Omental fat pad (tissue), 4 donors: ENCODE data around the gene CAMSAP3. TPM values are rescaled to one million over a fixed set of nuclear protein-coding genes. Genes with fewer than 3 reads are reported as not detected.
"Not testable (repeated sequence)": the region's sequence is repeated elsewhere in the genome, so short reads cannot be mapped to it uniquely, and the experiment has no call there.

Experiments used
- ATAC-seq: fragments of 150-250 bp; one replicate; pipeline ENCODE4 v1.9.1; 2016; ENCODE audit warnings: mild to moderate bottlenecking, moderate library complexity; ENCODE audit not compliant: low FRiP score
- DNase-seq: peaks from one replicate; pipeline ENCODE4 v3.0.0-alpha.2; 2019; ENCODE audit warnings: low spot score
- CTCF ChIP-seq, 3 donors: fragments of 450-650 bp; IDR thresholded peaks; one replicate each; pipeline ENCODE4 v1.5.1; 2016 to 2017; ENCODE audit warnings: antibody characterized with exemption in 3 of 3, mild to moderate bottlenecking in 3 of 3, moderate library complexity in 2 of 3
- total RNA-seq, 4 donors: library from RNA; depleted of rRNA; stranded (reverse); fragments of >200 nt; gene quantifications; one replicate each; pipeline ENCODE4 v1.1.0, GENCODE V29; 2016

Gene CAMSAP3
- total RNA-seq, 4 donors from 2014 or later = 0.36 to 1.0 (median 0.69) TPM; not detected in 1

GRCh38 chr19:7638802-7639465 is 43.3 kb downstream of the CAMSAP3 start:
- no peak for DNase-seq
- no peak for TF ChIP-seq CTCF (IDR thresholded peaks at IDR 0.05)
- ATAC-seq = no peak

- no peak for DNase-seq
- no peak for TF ChIP-seq CTCF (IDR thresholded peaks at IDR 0.05)
- no peak for ATAC-seq
These were observed 44.2 kb downstream of the CAMSAP3 start for GRCh38 chr19:7639863-7640348.

- no peak for DNase-seq
- no peak for TF ChIP-seq CTCF (IDR thresholded peaks at IDR 0.05)
- ATAC-seq = no peak
These were observed 45.1 kb downstream of the CAMSAP3 start for GRCh38 chr19:7640803-7641202.

GRCh38 chr19:7641290-7642276 is 45.9 kb downstream of the CAMSAP3 start:
- ATAC-seq (no peak), DNase-seq (no peak)
- TF ChIP-seq CTCF (IDR thresholded peaks at IDR 0.05) = no peak

GRCh38 chr19:7642295-7643030 is 46.8 kb downstream of the CAMSAP3 start:
- ATAC-seq = no peak
- no peak for DNase-seq
- TF ChIP-seq CTCF (IDR thresholded peaks at IDR 0.05) = no peak

- DNase-seq (no peak), ATAC-seq (no peak)
- TF ChIP-seq CTCF (IDR thresholded peaks at IDR 0.05) = no peak
These were observed 47.4 kb downstream of the CAMSAP3 start for GRCh38 chr19:7643031-7643415.

GRCh38 chr19:7643629-7644549 is 48.2 kb downstream of the CAMSAP3 start:
- ATAC-seq, DNase-seq: not testable (repeated sequence)
